PC-3 (cell line): ENCODE data around the gene LRRC3C.

Source experiments
- CTCF ChIP-seq: fragments of 300-600 bp; sonication (generic); conservative IDR thresholded peaks from 2 replicates; pipeline ENCODE4 v1.5.1; 2017; ENCODE audit warnings: antibody characterized with exemption, low read depth, mild to moderate bottlenecking, low read length
- EZH2phosphoT487 ChIP-seq: fragments of 300-600 bp; sonication (generic); IDR thresholded peaks from 2 replicates; pipeline ENCODE4 v1.6.1; 2018; ENCODE audit warnings: mild to moderate bottlenecking, antibody characterized with exemption, low read length, borderline replicate concordance

- TF ChIP-seq CTCF, result no peak
- no peak for TF ChIP-seq EZH2phosphoT487
Observed at GRCh38 chr17:39937447-39937846, 9.9 kb downstream of the LRRC3C start.
